Measurements from ENCODE around the gene ST6GALNAC6. TPM values are rescaled to one million over a fixed set of nuclear protein-coding genes. Genes with fewer than 3 reads are reported as not detected.
"Not testable (repeated sequence)": the region's sequence is repeated elsewhere in the genome, so short reads cannot be mapped to it uniquely, and the experiment has no call there.

The ST6GALNAC6 gene
- total and polyA plus RNA-seq, 7 donors, result 35.6 to 125 (median 109) TPM

GRCh38 chr9:127841087-127841835 is 58.1 kb downstream of the ST6GALNAC6 start:
- H3K4me3 ChIP-seq, result no peak overlapping the region
- peak overlapping the region in 2 of 4 donors; percentile 8 to 14 for H3K27ac ChIP-seq
- H3K27me3 ChIP-seq, result no peaks in the 10 kb centered on the region
- no peaks in the 10 kb centered on the region for H3K9me3 ChIP-seq
- H3K4me1 ChIP-seq, result peaks cover 0 to 31% (median 22%) of the 10 kb centered on the region in 4 donors
- intact Hi-C loops (cut with DNase I), result no loop called here
- no peak for TF ChIP-seq POLR2AphosphoS5 (IDR thresholded peaks at IDR 0.05)
- TF ChIP-seq POLR2A (IDR thresholded peaks at IDR 0.05), result no peak
- no peak for TF ChIP-seq EP300 (IDR thresholded peaks at IDR 0.05)
- no peak for TF ChIP-seq CTCF (IDR thresholded peaks at IDR 0.05)
- H3K36me3 ChIP-seq, result no peaks in the 10 kb centered on the region
- WGBS, 2 donors, result 73 to 89% methylated on average over 15 of the region's 15 CpGs
- no peak for DNase-seq

DNA sequence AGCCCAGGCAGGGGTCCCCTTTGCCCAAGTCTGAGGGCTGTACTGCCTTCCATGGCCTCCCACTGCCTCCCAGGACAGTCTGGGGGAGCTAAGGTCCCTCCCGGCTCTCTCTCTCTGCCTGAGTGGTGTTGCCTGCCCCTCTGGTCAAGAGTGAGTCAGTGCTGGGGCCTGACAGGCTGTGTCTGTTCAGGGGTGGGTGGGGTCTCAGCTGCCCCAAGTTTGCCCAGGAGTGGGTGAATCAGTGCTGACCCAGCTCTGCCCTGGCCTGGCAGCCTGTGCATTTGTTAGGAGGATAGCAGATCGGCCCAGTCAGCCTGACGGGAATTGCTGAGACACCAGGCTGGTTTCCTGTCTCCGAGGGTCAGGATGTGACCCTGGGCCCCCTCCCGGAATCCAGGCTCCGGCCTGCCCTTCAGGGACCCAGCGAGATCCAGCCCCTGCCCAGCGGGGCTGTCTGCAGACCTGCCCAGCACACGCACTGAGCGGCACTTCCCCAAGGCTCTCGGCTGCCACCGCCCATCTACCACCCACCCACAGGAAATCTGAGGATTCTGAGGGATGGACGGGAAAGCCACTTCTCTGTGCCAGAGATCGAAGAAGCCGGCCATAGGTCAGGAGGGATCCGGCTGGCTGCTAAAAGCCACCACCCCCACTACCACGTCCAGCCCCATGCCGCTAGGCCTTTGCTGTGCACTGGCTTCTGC is 60.9 kb downstream of the ST6GALNAC6 start:
- Histone ChIP-seq H3K4me1 (peaks cover 0 to 48% (median 34%) of the 10 kb centered on the region in 4 donors), H3K36me3 (no peaks in the 10 kb centered on the region), H3K27me3 (no peaks in the 10 kb centered on the region), H3K9me3 (no peaks in the 10 kb centered on the region), H3K27ac (peak overlapping the region; percentile 70 to 87 (median 81)), H3K4me3 (no peak overlapping the region)
- TF ChIP-seq POLR2A (IDR thresholded peaks at IDR 0.05) (no peak), POLR2AphosphoS5 (IDR thresholded peaks at IDR 0.05) (peak; percentile 24 to 74 (median 56)), CTCF (IDR thresholded peaks at IDR 0.05) (no peak), EP300 (IDR thresholded peaks at IDR 0.05) (peak in 1 of 4 donors; percentile 42)
- DNase-seq, result peak; percentile 90
- WGBS, 2 donors, result 61 to 71% methylated on average over 18 of the region's 18 CpGs
- intact Hi-C loops (cut with DNase I), result no loop called here

DNA sequence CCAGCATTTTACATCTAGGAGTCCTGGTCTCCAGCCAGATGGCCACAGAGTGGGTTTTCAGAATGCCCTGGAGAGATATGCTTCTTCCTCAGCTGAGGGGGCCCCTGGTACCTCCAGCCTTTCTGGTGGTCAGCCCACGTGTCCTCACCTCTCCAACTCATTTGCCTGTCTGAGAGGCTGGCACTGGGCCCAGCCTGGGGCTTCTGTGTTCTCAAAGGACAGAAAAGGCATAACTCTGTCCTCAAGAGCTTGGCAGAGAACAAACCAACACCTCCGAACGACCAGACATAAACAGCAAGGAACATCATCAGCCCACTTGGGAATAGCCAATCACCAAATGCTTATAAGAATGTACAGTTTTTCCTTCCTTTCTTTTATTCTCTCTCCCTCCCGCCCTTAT is 62.1 kb downstream of the ST6GALNAC6 start:
- Histone ChIP-seq H3K9me3 (no peaks in the 10 kb centered on the region), H3K36me3 (no peaks in the 10 kb centered on the region), H3K27me3 (no peaks in the 10 kb centered on the region), H3K4me3 (no peak overlapping the region), H3K27ac (peak overlapping the region; percentile 70 to 87 (median 81)), H3K4me1 (peaks cover 0 to 48% (median 37%) of the 10 kb centered on the region in 4 donors)
- intact Hi-C loops (cut with DNase I), result no loop called here
- no peak for TF ChIP-seq EP300 (IDR thresholded peaks at IDR 0.05)
- no peak for TF ChIP-seq CTCF (IDR thresholded peaks at IDR 0.05)
- TF ChIP-seq POLR2AphosphoS5 (IDR thresholded peaks at IDR 0.05), result no peak
- TF ChIP-seq POLR2A (IDR thresholded peaks at IDR 0.05), result no peak
- WGBS, 2 donors, result 66 to 69% methylated on average over 4 of the region's 4 CpGs
- DNase-seq, result no peak

DNA sequence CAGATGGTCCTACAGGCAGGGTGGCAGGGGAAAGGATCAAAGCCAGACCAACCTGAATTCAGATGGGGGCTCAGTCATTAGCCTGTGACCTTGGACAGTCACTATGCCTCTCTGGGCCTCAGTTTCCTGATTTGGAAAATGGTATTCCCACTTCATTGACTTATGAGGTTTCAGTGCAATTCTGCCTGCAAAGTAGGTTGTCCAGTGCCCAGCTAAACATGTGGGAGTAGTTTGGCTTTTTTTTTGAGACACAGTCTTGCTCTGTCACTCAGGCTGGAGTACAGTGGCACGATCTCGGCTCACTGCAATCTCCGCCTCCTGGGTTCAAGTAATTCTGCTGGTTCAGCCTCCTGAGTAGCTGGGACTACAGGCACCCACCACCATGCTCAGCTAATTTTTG is 62.8 kb downstream of the ST6GALNAC6 start:
- DNase-seq; H3K36me3 ChIP-seq; H3K27me3 ChIP-seq; H3K9me3 ChIP-seq; intact Hi-C loops (cut with DNase I): not testable (repeated sequence)
- peaks cover 0 to 48% (median 37%) of the 10 kb centered on the region in 4 donors for H3K4me1 ChIP-seq
- 90% methylated on average over 3 of the region's 3 CpGs for WGBS, 2 donors
- H3K4me3 ChIP-seq, result peak overlapping the region in 1 of 4 donors; percentile 9
- peak overlapping the region; percentile 70 to 87 (median 81) for H3K27ac ChIP-seq

- Histone ChIP-seq H3K4me3 (peak overlapping the region in 1 of 4 donors; percentile 9), H3K9me3 (no peaks in the 10 kb centered on the region), H3K27ac (peak overlapping the region; percentile 70 to 87 (median 81)), H3K36me3 (no peaks in the 10 kb centered on the region), H3K27me3 (no peaks in the 10 kb centered on the region), H3K4me1 (peaks cover 0 to 48% (median 37%) of the 10 kb centered on the region in 4 donors)
- intact Hi-C loops (cut with DNase I), result no loop called here
- peak; percentile 88 for DNase-seq
- 47 to 72% methylated on average over 17 of the region's 17 CpGs for WGBS, 2 donors
- no peak for TF ChIP-seq EP300 (IDR thresholded peaks at IDR 0.05)
- no peak for TF ChIP-seq CTCF (IDR thresholded peaks at IDR 0.05)
- no peak for TF ChIP-seq POLR2AphosphoS5 (IDR thresholded peaks at IDR 0.05)
- no peak for TF ChIP-seq POLR2A (IDR thresholded peaks at IDR 0.05)
Measured at GRCh38 chr9:127835991-127836516, 63.3 kb downstream of the ST6GALNAC6 start.

Data from sigmoid colon (tissue), 7 donors.